ENCODE results near the gene CDKL4.
"Not testable (repeated sequence)": the region's sequence is repeated elsewhere in the genome, so short reads cannot be mapped to it uniquely, and the experiment has no call there.

Gene CDKL4

DNA sequence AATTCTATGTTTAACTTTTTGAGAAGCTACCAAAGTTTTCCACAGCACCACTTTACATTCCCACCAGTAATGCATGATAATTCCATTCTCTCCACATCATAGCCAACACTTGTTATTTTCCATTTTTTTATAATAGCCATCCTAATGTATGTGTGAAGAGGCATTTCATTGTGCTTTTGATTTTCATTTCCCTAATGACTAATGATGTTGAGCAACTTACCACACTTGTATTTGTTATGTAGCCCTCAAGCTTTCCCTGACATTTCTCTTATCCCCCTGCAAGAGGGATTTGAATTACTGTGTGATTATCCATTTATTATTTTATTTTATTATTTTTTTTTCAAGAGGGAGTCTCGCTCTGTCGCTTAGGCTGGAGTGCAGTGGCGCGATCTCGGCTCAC lies 99.4 kb downstream of the CDKL4 start:
- DNase-seq (ENCODE audit: low read depth in 2 of 2, low spot score in 1 of 2): no peak

DNA sequence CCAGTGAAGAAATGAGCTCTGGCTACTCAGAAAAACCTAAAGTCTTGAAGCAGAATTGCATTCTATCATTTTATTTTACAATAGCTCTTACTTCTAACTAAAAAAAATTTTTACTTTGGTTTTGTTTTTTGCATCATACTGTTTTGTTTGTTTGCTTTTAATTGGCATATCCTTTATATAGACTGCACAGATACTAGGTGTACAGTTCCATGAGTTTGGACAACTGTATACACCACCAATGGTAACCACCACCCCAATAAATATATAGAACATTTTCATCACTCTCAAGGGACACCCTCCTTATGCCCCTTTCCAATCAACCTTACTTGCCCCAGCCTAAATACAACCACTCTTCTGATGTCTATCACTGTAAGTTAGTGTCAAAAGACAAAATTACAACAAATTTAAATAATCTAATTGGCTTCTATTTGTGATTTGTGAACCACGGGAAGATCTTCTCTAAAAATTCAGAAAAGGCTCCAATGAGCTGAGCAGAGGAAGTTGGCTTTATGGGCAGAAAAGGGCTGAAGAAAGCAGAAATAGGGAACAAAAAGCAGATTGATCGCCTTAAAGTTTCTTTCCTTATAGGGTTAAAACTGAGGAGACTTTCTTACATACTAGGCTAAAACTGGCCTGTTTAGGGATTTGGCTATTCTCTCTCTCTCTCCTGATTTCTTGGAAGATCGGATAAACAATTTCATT lies 100.7 kb downstream of the CDKL4 start:
- DNase-seq (ENCODE audit: low read depth in 2 of 2, low spot score in 1 of 2): no peak

DNA sequence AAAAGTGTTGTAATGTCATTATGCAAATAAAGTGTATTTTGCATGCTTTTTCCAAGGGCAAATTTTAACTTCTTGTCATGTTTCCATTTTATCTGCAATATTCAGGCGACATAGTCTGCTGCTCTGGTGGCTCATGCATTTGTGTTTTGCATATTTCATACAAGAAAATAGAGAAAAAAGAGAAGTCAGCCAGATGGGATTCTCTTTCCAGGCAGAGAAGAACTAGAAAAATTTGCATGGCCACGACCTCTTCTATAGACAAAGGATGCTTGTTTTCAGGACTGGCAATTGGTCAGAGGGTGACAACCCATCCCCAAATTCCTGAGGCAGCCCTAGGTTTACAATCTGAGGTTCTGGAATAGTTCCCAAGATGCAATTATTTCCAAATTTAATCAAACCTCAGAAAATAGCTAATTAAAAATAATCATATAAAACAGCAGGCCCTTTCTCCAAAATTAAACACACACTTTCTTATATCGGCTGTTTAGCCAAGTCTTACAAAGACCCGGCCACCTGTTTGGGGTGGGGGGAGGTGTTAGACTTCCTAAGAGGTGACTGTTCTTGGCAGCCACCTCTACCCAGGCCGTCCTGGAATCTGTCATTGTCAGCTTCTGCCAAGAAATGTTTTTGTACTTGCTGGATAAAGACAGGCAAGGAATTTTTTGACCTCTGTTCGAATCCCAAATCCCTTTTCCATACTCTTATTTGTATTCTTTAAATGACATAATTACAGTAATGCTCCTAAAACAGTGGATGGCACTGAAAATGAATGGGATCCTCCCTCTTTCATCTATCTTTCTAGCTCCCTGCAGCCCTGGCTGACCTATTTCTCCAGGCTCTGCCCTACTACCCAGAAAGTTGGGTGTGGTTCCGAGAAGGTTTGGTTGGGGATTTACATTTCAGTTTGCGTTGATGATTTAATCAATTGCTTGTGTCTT lies 102.2 kb downstream of the CDKL4 start:
- DNase-seq (ENCODE audit: low read depth in 2 of 2, low spot score in 1 of 2): no peak

DNA sequence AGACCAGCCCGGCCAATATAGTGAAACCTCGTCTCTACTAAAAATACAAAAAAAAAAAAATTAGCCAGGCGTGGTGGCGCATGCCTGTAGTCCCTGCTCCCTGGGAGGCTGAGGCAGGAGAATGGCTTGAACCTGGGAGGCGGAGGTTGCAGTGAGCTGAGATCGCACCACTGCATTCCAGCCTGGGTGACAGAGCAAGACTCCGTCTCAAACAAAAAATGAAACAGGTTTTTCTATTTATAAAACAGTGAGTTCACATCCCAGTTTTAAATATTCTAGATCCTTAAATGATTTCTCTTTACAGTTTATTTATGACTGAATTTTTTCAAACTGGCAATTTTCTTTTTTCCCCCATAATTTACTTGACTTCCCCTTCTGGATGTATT lies 102.8 kb downstream of the CDKL4 start:
- not testable (repeated sequence) for DNase-seq (ENCODE audit: low read depth in 2 of 2, low spot score in 1 of 2)

DNA sequence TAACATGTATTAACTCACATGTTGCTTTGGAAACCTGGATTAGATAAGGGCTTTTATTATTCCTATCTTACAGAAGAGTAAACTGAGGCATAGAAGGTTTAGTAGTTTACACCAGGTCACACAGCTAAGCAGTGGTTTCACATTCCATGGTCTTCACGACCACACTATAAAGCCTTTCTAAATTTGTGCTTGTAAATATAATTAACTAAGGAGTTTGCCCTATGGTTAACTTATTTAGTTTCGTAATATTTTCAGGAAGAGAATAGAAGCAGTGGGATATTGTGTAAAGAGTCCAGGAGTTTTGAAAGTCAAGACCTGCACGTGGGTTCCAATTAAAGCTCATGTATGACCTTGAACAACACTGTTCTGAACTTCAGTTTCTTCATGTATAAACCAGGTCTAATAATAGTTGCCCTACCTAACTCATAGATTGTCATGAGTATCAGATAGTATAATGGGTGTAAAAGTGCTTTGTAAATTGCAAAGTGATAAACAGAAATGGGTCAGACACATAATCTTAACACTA lies 103.4 kb downstream of the CDKL4 start:
- DNase-seq (ENCODE audit: low read depth in 2 of 2, low spot score in 1 of 2): no peak

DNA sequence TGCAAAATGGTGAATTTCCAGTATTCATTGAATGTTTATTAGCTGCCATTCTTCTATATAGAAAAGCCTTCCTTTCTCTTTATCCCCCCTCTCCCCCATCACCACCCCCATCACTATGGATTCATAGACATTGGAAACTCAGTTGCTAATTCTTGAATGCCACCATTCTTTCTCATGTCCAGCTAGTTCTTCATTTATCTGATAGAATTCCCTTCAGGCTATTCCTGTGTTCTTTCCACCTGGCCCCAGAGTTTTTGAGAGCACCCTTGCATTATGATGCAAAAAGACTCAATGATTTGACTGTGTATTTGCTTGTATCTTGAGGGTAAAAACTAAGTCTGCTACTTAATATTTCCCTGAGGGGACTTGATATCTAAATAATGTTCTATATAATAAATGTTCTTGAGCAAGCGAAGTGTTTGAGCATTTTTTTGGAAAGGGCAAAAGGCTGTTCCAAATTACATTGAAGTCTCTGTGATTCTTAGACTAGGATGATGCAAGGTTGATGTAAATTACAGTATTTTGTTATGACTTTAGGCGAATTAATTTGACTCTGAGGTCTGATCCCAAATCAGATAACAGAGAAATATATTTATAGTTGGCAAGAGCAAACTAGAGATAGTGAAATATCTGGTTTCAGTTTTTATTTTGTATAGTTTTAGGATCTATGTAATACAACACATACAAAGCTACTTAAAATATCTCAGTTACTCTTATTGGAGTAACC lies 104.1 kb downstream of the CDKL4 start:
- no peak for DNase-seq (ENCODE audit: low read depth in 2 of 2, low spot score in 1 of 2)

DNA sequence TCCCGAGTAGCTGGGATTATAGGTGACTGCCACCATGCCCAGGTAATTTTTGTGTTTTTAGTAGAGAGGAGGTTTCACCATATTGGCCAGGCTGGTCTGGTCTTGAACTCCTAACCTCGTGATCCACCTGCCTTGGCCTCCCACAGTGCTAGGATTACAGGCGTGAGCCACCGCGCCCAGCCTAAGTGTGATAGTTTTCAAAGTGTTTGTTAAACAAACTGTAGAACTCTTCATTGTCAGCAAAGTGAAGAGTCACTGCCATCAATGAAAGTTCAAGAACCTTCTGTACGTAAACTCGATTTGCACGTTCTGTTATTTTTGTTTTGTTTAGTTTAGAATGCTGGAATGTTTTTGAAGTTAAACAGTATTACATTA lies 104.9 kb downstream of the CDKL4 start:
- DNase-seq (ENCODE audit: low read depth in 2 of 2, low spot score in 1 of 2): no peak

DNA sequence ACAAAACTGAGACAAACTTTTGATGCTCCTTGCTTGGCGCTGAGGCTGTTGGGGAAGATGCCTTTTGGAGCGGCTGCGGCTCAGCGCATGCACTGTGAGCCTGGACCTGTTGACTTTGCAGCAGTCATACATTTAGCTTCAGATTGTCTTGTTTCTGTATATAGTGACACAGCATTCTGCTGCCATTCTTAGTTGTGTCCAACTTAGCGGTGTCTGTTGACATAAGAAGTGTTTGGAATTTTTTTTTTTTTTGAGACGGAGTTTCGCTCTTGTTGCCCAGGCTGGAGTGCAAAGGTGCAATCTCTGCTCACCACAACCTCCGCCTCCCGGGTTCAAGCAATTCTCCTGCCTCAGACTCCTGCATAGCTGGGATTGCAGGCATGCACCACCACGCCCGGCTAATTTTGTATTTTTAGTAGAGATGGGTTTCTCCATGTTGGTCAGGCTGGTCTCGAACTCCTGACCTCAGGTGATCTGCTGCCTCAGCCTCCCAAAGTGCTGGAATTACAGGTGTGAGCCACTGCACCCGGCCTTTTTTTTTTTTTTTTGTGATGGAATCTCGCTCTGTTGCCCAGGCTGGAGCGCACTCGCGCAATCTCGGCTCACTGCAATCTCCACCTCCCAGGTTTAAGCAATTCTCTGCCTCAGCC lies 105.5 kb downstream of the CDKL4 start:
- DNase-seq (ENCODE audit: low read depth in 2 of 2, low spot score in 1 of 2): not testable (repeated sequence)

DNA sequence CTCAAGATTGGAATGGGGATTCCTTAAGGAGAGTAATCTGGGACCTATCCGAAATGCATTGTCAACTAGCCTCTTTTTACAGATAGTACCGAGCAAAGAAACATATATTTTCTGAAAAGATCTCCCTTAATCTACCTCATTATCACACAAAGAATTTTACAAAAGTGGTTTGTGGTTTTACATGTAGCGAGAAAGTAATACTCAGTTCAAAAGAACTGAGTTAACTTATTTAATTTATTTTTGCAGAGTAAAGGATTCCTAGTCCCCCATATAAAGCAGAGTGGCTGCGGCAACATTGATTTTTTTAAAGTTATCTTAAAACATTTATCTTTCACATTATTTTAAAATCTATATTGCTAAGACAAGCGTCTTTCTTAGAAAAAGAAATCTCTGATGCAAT lies 107.0 kb downstream of the CDKL4 start:
- no peak for DNase-seq (ENCODE audit: low read depth in 2 of 2, low spot score in 1 of 2)

DNA sequence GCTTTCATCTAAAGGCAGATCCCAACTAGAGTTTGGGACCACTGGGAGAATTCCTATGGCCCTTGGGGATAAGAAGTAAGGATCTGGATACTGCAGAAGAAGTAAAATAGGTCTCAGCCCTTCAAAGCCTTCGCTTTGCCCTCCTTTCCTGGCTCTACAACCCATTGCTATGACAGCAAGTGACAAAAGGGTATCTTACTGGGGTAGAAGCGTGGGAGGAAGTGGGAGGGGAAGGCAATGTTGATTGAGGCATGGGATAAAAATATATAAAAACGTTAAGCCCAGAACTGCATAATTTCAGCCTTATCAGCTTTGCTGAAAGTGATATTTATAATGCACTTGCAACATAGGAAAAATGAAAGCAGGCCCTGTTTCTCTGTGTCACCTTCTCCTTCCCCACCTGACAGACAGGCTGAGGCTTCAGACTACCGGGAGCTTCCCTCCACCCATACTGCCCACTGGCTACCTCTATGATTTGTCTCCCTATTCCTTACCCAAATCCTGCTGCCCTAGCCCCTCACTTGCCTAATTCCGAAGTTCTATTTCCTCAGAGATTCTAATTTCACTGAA lies 108.0 kb downstream of the CDKL4 start:
- no peak for DNase-seq (ENCODE audit: low read depth in 2 of 2, low spot score in 1 of 2)

DNA sequence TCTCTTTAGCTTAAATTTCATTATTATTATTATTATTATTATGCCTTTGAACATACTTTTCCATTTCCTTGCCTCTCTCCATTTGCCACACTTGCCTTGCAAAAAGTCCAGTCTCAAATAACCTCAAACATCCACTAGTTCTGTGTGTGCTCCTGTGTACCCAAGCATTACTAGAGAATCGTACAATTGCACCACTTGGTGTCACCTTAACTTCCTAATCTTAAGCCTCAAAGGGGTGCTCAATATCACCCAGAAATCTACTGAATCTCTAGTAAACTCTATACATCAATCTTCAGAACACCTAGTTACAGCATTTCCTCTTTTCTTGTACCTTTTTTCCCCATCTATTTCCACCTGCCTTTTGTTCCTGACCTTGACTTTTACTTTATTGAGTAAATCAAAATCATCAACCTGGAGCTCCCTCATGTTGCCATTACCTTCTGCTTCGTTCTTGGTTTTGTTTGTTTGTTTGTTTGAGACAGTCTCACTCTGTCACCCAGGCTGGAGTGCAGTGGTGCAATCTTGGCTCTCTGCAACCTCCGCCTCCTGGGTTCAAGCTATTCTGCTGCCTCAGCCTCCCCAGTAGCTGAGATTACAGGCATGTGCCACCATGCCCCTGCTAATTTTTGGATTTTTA lies 110.4 kb downstream of the CDKL4 start:
- no peak for DNase-seq (ENCODE audit: low read depth in 2 of 2, low spot score in 1 of 2)

DNA sequence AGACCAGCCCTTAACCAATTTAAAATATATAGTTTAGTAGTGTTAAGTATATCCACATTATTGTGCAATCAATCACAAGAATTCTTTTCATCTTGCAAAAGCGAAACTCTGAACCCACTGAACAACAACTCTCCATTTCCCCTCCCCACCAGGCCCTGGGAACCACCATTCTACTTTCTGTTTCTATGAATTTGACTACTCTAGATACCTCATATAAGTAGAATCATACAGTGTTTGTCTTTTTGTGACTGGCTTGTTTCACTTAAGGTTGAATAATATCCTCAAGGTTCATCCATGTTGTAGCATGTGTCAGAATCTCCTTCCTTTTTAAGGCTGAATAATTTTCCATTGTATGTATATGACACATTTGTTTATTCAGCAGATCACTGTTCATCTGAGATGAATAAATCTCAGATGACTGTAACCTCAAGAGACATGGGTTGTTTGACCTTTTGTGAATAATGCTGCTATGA lies 114.8 kb downstream of the CDKL4 start:
- DNase-seq (ENCODE audit: low read depth in 2 of 2, low spot score in 1 of 2): peak in 1 of 2 donors; percentile 38

DNA sequence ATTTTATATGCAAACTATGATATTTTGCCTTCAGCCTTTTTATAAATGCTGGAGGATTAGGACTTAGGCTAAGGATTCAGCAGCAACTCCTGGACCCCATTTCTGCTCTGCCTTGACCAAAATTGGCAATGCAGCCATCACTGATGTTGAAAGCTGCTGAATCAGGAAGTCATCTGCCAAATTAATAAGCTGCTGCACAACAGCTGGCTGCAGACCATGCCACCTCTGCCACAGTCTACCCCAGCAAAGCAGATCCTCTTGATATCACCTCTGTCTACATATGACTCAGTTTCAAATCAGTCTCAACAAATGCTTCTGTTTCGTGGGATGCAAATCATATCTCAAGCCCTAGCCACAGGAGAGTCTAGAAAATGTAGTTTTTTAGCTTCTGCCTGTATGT lies 115.8 kb downstream of the CDKL4 start:
- DNase-seq (ENCODE audit: low read depth in 2 of 2, low spot score in 1 of 2): no peak

Measured in stimulated activated CD8-positive, alpha-beta memory T cell treated with anti-CD3 and anti-CD28 coated beads, Interleukin-4, amount 100 ng/mL, for 4 hours (primary cell).